SK-N-SH treated with all-trans-retinoic acid at 6 μM for 48 hours (cell line): ENCODE data around the gene SNIP1.
"Not testable (repeated sequence)": the region's sequence is repeated elsewhere in the genome, so short reads cannot be mapped to it uniquely, and the experiment has no call there.

Experiments
- ATAC-seq: fragments of 200-7000 bp; cut with Tn5 transposase; 3 replicates; pipeline ENCODE4 v1.9.1; 2020; ENCODE audit warnings: mild to moderate bottlenecking, moderate library complexity
- ARNTL ChIP-seq: fragments of 450-650 bp; formaldehyde crosslinking; IDR thresholded peaks from 2 replicates; pipeline ENCODE4 v1.5.0; 2020; ENCODE audit warnings: low read depth, mild to moderate bottlenecking, moderate library complexity, borderline replicate concordance
- CREB5 ChIP-seq: fragments of 250-450 bp; sonication (Bioruptor Pico); IDR thresholded peaks from 2 replicates; pipeline ENCODE4 v1.5.1; 2020; ENCODE audit warnings: low read depth, mild to moderate bottlenecking, moderate library complexity
- CSDC2 ChIP-seq: fragments of 250-450 bp; sonication (Bioruptor Pico); IDR thresholded peaks from 2 replicates; pipeline ENCODE4 v1.5.0; 2020; ENCODE audit warnings: mild to moderate bottlenecking, moderate library complexity
- GLIS3 ChIP-seq: fragments of 250-450 bp; sonication (Bioruptor Pico); IDR thresholded peaks from 2 replicates; pipeline ENCODE4 v1.5.0; 2020; ENCODE audit warnings: mild to moderate bottlenecking, moderate library complexity
- OSR1 ChIP-seq: fragments of 250-450 bp; sonication (Bioruptor Pico); IDR thresholded peaks from 2 replicates; pipeline ENCODE4 v1.8.0; 2022; ENCODE audit warnings: moderate library complexity, mild to moderate bottlenecking, inconsistent platforms
- PPARA ChIP-seq: fragments of 250-450 bp; sonication (Bioruptor Pico); IDR thresholded peaks from 2 replicates; pipeline ENCODE4 v1.5.0; 2020; ENCODE audit warnings: mild to moderate bottlenecking, borderline replicate concordance
- RARB ChIP-seq: fragments of 250-450 bp; sonication (Bioruptor Pico); IDR thresholded peaks from 2 replicates; pipeline ENCODE4 v1.8.0; 2021; ENCODE audit warnings: mild to moderate bottlenecking, moderate library complexity
- SNAI2 ChIP-seq: fragments of 250-450 bp; sonication (Bioruptor Pico); IDR thresholded peaks from 2 replicates; pipeline ENCODE4 v1.5.0; 2020; ENCODE audit warnings: mild to moderate bottlenecking, moderate library complexity
- TCF4 ChIP-seq: fragments of 250-450 bp; sonication (Bioruptor Pico); IDR thresholded peaks from 2 replicates; pipeline ENCODE4 v1.8.0; 2021; ENCODE audit warnings: mild to moderate bottlenecking, moderate library complexity, borderline replicate concordance
- TOX ChIP-seq: fragments of 250-450 bp; sonication (Bioruptor Pico); IDR thresholded peaks from 2 replicates; pipeline ENCODE4 v1.8.0; 2021; ENCODE audit warnings: mild to moderate bottlenecking, moderate library complexity, borderline replicate concordance
- ZFP3 ChIP-seq: fragments of 250-450 bp; sonication (Bioruptor Pico); IDR thresholded peaks from 2 replicates; pipeline ENCODE4 v1.5.0; 2020; ENCODE audit warnings: mild to moderate bottlenecking, moderate library complexity
- ZFP30 ChIP-seq: fragments of 450-650 bp; formaldehyde crosslinking; IDR thresholded peaks from 2 replicates; pipeline ENCODE4 v1.5.0; 2022; ENCODE audit warnings: mild to moderate bottlenecking, moderate library complexity
- ZNF8 ChIP-seq: fragments of 450-650 bp; formaldehyde crosslinking; IDR thresholded peaks from 2 replicates; pipeline ENCODE4 v1.5.0; 2020; ENCODE audit warnings: mild to moderate bottlenecking, moderate library complexity
- TF ChIP-seq, protein P1 (sequence below): fragments of 250-450 bp; sonication (Bioruptor Pico); IDR thresholded peaks from 2 replicates; pipeline ENCODE4 v1.5.0; 2020; ENCODE audit warnings: mild to moderate bottlenecking, moderate library complexity
- TF ChIP-seq, protein P2 (sequence below): fragments of 250-450 bp; sonication (Bioruptor Pico); IDR thresholded peaks from 2 replicates; pipeline ENCODE4 v1.5.1; 2021; ENCODE audit warnings: mild to moderate bottlenecking, moderate library complexity

Gene SNIP1

DNA sequence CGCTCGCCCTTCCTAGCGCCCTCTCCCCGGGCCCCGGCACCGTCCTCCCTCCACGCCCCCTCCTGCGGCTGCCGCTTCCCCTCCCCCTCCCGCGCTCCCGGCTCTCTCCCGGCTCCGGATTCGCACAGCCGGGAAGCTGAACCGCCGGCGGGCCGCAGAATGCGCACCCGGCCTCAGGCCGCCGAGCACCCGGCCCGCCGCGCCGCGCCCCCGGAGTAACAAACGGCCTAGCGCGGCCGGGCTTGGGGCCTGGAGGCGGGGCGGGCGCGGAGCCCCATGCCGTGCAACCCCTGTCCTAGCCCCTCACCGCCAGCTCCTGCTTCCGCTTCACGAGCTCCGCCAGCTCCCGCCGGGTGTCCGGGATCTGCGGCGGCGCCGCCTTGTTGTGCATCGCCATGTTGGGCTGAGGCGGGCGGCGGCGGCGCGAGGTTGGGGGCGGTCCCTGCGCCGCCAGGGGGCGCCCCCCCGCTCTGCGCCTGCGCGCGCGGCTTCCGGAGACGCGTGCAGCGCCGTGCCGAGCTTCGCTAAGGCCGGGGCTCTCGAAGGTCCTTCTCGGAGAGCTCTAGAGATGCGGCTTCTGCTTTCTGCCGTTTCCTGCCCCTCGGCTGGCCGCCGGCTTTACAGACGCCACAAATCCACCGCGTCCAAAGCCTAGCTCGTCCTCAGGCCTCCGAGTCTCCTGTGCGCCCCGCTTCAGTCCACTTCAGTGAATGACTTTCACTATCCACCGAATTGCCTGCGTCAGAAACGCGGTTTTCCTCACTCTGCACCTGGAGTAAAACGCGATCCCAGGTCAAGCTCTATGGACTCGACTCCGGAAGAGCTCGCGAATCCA is 39.5 kb downstream of the SNIP1 start, which contains the start of gene MEAF6:
Gene MEAF6 (minus strand): TSS at position 417 of the 835 bp plus-strand sequence. CDS start 20 bp downstream, at position 397.
- peak; percentile 99 for ATAC-seq
- 0 out of 2 replicates have a peak, but pooled peaks have one; percentile 67 for TF ChIP-seq ZFP3 (CRISPR knock-in tag)
- no peak for TF ChIP-seq ZFP30
- no peak for TF ChIP-seq OSR1 (CRISPR knock-in tag)
- TF ChIP-seq, protein P1, sequence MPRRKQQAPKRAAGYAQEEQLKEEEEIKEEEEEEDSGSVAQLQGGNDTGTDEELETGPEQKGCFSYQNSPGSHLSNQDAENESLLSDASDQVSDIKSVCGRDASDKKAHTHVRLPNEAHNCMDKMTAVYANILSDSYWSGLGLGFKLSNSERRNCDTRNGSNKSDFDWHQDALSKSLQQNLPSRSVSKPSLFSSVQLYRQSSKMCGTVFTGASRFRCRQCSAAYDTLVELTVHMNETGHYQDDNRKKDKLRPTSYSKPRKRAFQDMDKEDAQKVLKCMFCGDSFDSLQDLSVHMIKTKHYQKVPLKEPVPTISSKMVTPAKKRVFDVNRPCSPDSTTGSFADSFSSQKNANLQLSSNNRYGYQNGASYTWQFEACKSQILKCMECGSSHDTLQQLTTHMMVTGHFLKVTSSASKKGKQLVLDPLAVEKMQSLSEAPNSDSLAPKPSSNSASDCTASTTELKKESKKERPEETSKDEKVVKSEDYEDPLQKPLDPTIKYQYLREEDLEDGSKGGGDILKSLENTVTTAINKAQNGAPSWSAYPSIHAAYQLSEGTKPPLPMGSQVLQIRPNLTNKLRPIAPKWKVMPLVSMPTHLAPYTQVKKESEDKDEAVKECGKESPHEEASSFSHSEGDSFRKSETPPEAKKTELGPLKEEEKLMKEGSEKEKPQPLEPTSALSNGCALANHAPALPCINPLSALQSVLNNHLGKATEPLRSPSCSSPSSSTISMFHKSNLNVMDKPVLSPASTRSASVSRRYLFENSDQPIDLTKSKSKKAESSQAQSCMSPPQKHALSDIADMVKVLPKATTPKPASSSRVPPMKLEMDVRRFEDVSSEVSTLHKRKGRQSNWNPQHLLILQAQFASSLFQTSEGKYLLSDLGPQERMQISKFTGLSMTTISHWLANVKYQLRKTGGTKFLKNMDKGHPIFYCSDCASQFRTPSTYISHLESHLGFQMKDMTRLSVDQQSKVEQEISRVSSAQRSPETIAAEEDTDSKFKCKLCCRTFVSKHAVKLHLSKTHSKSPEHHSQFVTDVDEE (CRISPR knock-in tag) = 0 out of 2 replicates have a peak, but pooled peaks have one; percentile 20

DNA sequence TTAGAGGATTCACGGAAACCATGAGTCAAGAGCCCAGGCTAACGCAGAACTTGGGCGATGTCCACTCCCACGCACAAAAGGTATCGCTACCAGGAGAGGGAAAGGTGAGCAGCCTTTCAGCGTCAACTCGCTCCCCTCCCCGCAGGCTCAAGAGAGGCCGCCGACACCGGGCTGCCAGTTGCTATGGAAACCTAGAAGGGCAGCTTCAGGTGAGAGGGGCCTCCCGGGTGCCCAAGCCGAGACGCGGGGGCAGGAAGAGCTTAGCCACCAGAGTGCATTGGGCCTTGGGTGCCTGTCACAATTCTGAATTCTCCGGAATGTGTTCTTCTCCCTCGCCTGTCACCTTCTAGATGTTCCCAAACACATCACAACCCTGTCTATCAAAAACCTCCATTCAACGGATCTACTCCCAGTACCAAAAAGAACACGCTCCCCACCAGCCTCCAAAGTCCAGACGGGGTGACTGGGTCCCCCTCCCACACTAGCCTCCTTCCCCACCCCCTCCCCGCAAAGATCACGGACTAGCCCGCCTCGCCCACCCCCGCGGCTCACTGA is 40.2 kb downstream of the SNIP1 start:
- TF ChIP-seq ZNF8 (no peak), PPARA (no peak), ZFP30 (no peak), OSR1 (CRISPR knock-in tag) (no peak), RARB (CRISPR knock-in tag) (no peak), ARNTL (CRISPR knock-in tag) (no peak), CREB5 (CRISPR knock-in tag) (no peak), CSDC2 (CRISPR knock-in tag) (no peak), TOX (CRISPR knock-in tag) (no peak), TCF4 (CRISPR knock-in tag) (no peak), SNAI2 (CRISPR knock-in tag) (no peak)
- TF ChIP-seq, protein P2, sequence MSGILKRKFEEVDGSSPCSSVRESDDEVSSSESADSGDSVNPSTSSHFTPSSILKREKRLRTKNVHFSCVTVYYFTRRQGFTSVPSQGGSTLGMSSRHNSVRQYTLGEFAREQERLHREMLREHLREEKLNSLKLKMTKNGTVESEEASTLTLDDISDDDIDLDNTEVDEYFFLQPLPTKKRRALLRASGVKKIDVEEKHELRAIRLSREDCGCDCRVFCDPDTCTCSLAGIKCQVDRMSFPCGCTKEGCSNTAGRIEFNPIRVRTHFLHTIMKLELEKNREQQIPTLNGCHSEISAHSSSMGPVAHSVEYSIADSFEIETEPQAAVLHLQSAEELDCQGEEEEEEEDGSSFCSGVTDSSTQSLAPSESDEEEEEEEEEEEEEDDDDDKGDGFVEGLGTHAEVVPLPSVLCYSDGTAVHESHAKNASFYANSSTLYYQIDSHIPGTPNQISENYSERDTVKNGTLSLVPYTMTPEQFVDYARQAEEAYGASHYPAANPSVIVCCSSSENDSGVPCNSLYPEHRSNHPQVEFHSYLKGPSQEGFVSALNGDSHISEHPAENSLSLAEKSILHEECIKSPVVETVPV (CRISPR knock-in tag) = no peak
- TF ChIP-seq, protein P1 (CRISPR knock-in tag) = no peak
- ATAC-seq = peak; percentile 13

DNA sequence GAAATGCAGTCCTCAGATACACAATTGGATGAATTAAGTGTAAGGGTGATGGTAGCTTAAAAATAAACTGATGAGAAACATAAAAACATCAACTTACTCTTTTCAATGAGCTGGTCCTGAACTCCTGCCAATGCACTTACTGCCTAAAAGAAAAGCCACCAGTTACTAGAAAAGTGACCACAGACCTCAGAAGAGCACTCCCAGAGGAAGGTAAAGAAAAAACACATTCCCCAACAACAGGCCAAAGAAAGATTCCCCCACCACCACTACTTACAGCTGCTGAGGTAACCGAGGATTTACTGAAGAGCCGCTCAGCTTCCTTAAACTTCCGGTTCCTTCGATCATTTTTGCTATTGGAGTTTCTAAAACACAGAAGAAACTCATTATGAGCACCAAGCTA is 44.9 kb downstream of the SNIP1 start:
- peak; percentile 73 for ATAC-seq
- TF ChIP-seq TCF4 (CRISPR knock-in tag) (no peak), ZFP3 (CRISPR knock-in tag) (peak; percentile 80; the same call in 1 of the 2 replicates)

DNA sequence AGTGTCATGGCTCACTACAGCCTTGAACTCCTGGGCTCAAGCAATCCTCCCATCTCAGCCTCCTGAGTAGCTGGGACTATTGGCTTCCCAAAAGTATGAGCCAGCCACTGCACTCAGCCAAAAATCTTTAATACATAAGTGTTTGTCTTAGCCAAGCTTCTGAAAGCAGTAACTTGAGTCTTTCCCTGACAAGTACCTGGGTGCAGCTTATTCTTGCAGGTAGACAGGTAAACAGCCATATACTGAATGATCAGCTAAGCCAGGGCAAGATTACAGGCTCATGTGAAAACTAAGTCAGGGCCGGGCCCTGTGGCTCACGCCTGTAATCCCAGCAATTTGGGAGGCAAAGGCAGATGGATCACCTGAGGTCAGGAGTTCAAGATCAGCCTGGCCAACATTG is 47.4 kb downstream of the SNIP1 start:
- no peak for ATAC-seq
- TF ChIP-seq GLIS3 = no peak

DNA sequence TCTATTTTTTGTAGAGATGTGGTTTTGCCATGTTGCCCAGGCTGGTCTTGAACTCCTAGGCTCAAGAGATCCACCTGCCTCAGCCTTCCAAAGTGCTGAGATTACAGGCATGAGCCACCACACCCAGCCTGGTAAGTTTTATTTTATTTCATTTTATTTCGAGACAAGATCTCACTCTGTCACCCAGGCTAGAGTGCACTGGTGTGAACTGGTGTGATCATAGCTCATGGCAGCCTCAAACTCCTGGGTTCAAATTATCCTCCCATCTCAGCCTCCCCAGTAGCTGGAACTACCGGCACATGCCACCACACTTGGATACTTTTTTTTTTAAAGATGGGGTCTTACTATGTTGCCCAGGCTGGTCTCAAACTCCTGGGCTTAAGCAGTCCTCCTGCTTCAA is 51.3 kb downstream of the SNIP1 start:
- ATAC-seq = not testable (repeated sequence)
